HEK293T (cell line): ENCODE results near the gene ZNF608.

Experiments
- CTCF ChIA-PET: fragments of 350-600 bp; formaldehyde crosslinking; extraction: SDS; loops from one replicate; lab custom pipeline; 2021; ENCODE audit warnings: antibody characterized with exemption, inconsistent platforms; lab: Yijun Ruan, JAX
- POLR2A ChIA-PET: fragments of 350-600 bp; formaldehyde crosslinking; extraction: SDS; loops from one replicate; lab custom pipeline; 2020; ENCODE audit warnings: antibody characterized with exemption, inconsistent platforms; lab: Yijun Ruan, JAX
- DNase-seq: peaks from one replicate; pipeline ENCODE4 v3.0.0; 2012; ENCODE audit warnings: mixed read lengths; ENCODE audit errors: extremely low spot score
- ARNT ChIP-seq: fragments of 450-650 bp; IDR thresholded peaks from 2 replicates; pipeline ENCODE4 v1.6.1; 2017; ENCODE audit warnings: mild to moderate bottlenecking
- BHLHE40 ChIP-seq: fragments of 450-650 bp; IDR thresholded peaks from 2 replicates; pipeline ENCODE4 v1.6.1; 2016; ENCODE audit warnings: mild to moderate bottlenecking, moderate library complexity, borderline replicate concordance
- CTBP1 ChIP-seq: fragments of 450-650 bp; IDR thresholded peaks from 2 replicates; pipeline ENCODE4 v1.6.1; 2016; ENCODE audit warnings: borderline replicate concordance
- ELF4 ChIP-seq: fragments of 450-650 bp; IDR thresholded peaks from 2 replicates; pipeline ENCODE4 v1.6.1; 2017; ENCODE audit warnings: antibody characterized with exemption
- FOXA1 ChIP-seq: fragments of 450-650 bp; IDR thresholded peaks from 2 replicates; pipeline ENCODE4 v1.6.1; 2016; ENCODE audit warnings: mild to moderate bottlenecking
- FOXK2 ChIP-seq: fragments of 450-650 bp; IDR thresholded peaks from 2 replicates; pipeline ENCODE4 v1.6.1; 2016; ENCODE audit warnings: mild to moderate bottlenecking
- FOXM1 ChIP-seq: fragments of 450-650 bp; IDR thresholded peaks from 2 replicates; pipeline ENCODE4 v1.6.1; 2017; ENCODE audit warnings: mild to moderate bottlenecking, borderline replicate concordance
- HDGF ChIP-seq: fragments of 450-650 bp; IDR thresholded peaks from 2 replicates; pipeline ENCODE4 v1.6.1; 2017; ENCODE audit warnings: antibody characterized with exemption, borderline replicate concordance
- L3MBTL2 ChIP-seq: fragments of 450-650 bp; conservative IDR thresholded peaks from 2 replicates; pipeline ENCODE4 v1.6.1; 2016; ENCODE audit warnings: mild to moderate bottlenecking
- LEF1 ChIP-seq: fragments of 450-650 bp; IDR thresholded peaks from 2 replicates; pipeline ENCODE4 v1.6.1; 2017; ENCODE audit warnings: mild to moderate bottlenecking, borderline replicate concordance
- NFRKB ChIP-seq: fragments of 450-650 bp; IDR thresholded peaks from 2 replicates; pipeline ENCODE4 v1.6.1; 2016; ENCODE audit warnings: mild to moderate bottlenecking, moderate library complexity
- SP1 ChIP-seq: fragments of 450-650 bp; IDR thresholded peaks from 2 replicates; pipeline ENCODE4 v1.6.1; 2017
- SUZ12 ChIP-seq: fragments of 450-650 bp; IDR thresholded peaks from 2 replicates; pipeline ENCODE4 v1.6.1; 2016; ENCODE audit warnings: mild to moderate bottlenecking
- TARDBP ChIP-seq: fragments of 450-650 bp; IDR thresholded peaks from 2 replicates; pipeline ENCODE4 v1.6.1; 2016
- ZNF384 ChIP-seq: fragments of 450-650 bp; IDR thresholded peaks from 2 replicates; pipeline ENCODE4 v1.6.1; 2016
- TF ChIP-seq, protein P1 (sequence below): fragments of 450-650 bp; IDR thresholded peaks from 2 replicates; pipeline ENCODE4 v1.6.1; 2016

ZNF608 gene

GRCh38 chr5:124708086-124708485 lies 38.4 kb downstream of the ZNF608 start:
- no peak for DNase-seq
- TF ChIP-seq L3MBTL2: no peak
- no peak for TF ChIP-seq NFRKB
- TF ChIP-seq ELF4: no peak
- no peak for TF ChIP-seq FOXM1
- TF ChIP-seq HDGF: no peak
- no peak for TF ChIP-seq SP1
- CTCF ChIA-PET: interaction anchor here (1.1 kb wide), 1 partner anchor 39 kb away, joined by 3 read pairs; no protein-coding TSS in a partner anchor
- POLR2A ChIA-PET: interaction anchor here (0.6 to 2.9 kb wide), 3 partner anchors 11 to 40 kb away, joined by 3 to 14 read pairs (median 5); partner anchors contain the start of gene ZNF608

- CTCF ChIA-PET: interaction anchor here (1.1 kb wide), 1 partner anchor 40 kb away, joined by 3 read pairs; no protein-coding TSS in a partner anchor
- POLR2A ChIA-PET: interaction anchor here (0.6 to 2.9 kb wide), 5 partner anchors 11 to 48 kb away, joined by 3 to 14 read pairs (median 3); partner anchors contain the start of gene ZNF608
- no peak for DNase-seq
- no peak for TF ChIP-seq HDGF
- TF ChIP-seq LEF1: no peak
- TF ChIP-seq ELF4: no peak
- no peak for TF ChIP-seq CTBP1
- no peak for TF ChIP-seq BHLHE40
- no peak for TF ChIP-seq ZNF384
- no peak for TF ChIP-seq FOXK2
- TF ChIP-seq SUZ12: no peak
- no peak for TF ChIP-seq TARDBP
- TF ChIP-seq NFRKB: no peak
These were observed 38.9 kb downstream of the ZNF608 start for GRCh38 chr5:124707520-124707919.

DNA sequence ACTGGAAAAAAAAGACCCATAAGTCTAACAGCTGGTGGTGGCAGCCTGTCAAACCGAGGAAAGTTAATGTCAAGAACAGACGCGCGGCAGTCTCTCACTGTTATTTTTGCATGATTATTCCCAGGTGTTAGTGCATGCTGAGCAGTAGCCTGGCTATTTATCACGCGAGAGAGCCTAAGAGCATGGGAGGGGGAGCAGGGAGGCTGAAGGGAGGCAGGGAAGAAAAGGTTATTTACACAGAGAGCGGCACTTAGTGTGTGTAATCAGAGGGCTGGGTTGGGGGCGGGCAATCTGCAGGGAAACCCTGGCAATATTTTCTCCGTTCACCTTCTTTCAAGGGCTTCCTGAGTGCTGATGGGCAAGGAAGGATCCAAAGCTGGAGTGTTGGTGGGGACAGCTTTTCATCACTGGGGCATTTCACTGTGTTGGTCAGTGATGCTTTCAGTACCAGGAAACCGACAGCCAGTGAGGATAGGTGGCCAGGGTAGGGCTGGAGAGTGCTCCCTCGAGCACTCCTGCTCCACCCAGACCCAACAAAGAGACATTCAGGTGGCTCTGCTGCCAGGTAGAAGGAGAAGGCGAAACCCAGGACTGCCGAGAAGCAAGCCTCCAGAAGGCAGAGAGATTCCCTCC lies 39.6 kb downstream of the ZNF608 start:
- ChIA-PET CTCF (interaction anchor here (1.1 kb wide), 1 partner anchor 40 kb away, joined by 3 read pairs; no protein-coding TSS in a partner anchor), POLR2A (interaction anchor here (1.0 to 2.9 kb wide), 5 partner anchors 12 to 47 kb away, joined by 3 to 14 read pairs (median 5); partner anchors contain the start of gene ZNF608)
- TF ChIP-seq FOXK2 (no peak), HDGF (no peak), FOXA1 (peak; percentile 44; the same call in 1 of the 2 replicates), ARNT (peak; percentile 95), L3MBTL2 (peak; percentile 33; the same call in 1 of the 2 replicates), CTBP1 (peak; percentile 90), ZNF384 (peak; percentile 67)
- TF ChIP-seq, protein P1, sequence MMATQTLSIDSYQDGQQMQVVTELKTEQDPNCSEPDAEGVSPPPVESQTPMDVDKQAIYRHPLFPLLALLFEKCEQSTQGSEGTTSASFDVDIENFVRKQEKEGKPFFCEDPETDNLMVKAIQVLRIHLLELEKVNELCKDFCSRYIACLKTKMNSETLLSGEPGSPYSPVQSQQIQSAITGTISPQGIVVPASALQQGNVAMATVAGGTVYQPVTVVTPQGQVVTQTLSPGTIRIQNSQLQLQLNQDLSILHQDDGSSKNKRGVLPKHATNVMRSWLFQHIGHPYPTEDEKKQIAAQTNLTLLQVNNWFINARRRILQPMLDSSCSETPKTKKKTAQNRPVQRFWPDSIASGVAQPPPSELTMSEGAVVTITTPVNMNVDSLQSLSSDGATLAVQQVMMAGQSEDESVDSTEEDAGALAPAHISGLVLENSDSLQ: peak; percentile 92
- DNase-seq: peak; percentile 42

DNA sequence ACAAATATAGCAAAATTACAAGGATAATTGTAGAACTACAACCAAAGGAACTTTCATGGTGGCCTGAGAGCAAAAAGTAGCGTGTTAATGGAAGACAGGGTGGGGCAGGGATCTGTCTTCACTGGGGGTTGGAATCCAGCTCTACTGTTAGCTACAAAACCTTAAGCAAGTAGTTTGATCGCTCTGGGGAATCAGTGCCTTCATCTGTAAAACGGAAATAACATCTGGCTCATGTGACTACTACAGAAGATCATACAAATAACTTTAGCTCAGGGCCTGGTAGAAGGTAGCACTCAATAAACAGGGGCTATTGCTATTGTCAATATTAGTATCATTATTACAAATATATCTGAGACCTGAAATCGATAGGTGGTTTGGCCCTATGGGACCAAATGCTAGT lies 40.4 kb downstream of the ZNF608 start:
- no peak for DNase-seq
- TF ChIP-seq, protein P1: no peak
- no peak for TF ChIP-seq HDGF
- TF ChIP-seq NFRKB: no peak
- TF ChIP-seq LEF1: no peak
- TF ChIP-seq FOXK2: no peak
- no peak for TF ChIP-seq TARDBP
- POLR2A ChIA-PET: interaction anchor here (1.5 to 2.9 kb wide), 2 partner anchors 33 to 42 kb away, joined by 5 to 14 read pairs; partner anchors contain the start of gene ZNF608
- CTCF ChIA-PET: no interaction called here

DNA sequence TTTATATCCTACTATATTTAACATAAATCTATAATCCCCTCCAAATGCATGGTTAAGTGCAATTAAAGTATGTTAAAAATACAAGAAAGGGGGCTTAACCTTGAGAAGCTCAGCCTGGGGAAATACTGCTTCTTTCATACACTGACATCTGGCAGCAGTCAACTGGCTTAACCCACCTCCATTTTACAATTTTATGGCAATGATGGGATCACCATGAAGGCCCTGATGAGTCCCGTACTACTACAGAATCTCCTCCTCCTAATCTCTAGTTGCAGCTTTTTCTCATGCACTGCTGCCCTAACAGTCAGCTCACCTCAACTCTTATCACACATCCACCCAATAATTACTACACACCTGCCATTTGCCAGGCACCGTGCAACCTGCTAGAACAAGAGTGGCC lies 40.9 kb downstream of the ZNF608 start:
- TF ChIP-seq CTBP1: no peak
- TF ChIP-seq TARDBP: no peak
- no peak for DNase-seq
- ChIA-PET CTCF (no interaction called here), POLR2A (interaction anchor here (1.5 to 2.9 kb wide), 2 partner anchors 33 to 42 kb away, joined by 5 to 14 read pairs; partner anchors contain the start of gene ZNF608)

GRCh38 chr5:124704594-124705284 lies 41.7 kb downstream of the ZNF608 start:
- ChIA-PET CTCF (no interaction called here), POLR2A (no interaction called here)
- TF ChIP-seq L3MBTL2 (no peak), FOXK2 (no peak), BHLHE40 (no peak), FOXM1 (no peak), TARDBP (no peak), ARNT (no peak), ELF4 (no peak), HDGF (no peak), SUZ12 (no peak), ZNF384 (no peak), CTBP1 (no peak), LEF1 (no peak), NFRKB (no peak), SP1 (no peak)
- TF ChIP-seq, protein P1: no peak
- DNase-seq: no peak
